K562 (cell line): ENCODE results near the gene TMEM114. TPM values are rescaled to one million over a fixed set of nuclear protein-coding genes. Genes with fewer than 3 reads are reported as not detected.

Experiments
- ATAC-seq: fragments of 200-7000 bp; cut with Tn5 transposase; 3 replicates; pipeline ENCODE4 v1.9.1; 2020; ENCODE audit warnings: moderate library complexity
- BruUV-seq: library from RNA; stranded (reverse); fragments of 400-500 nt; replicated peaks from 2 replicates; lab custom pipeline; 2021; lab: Mats Ljungman, UMichigan
- CTCF ChIA-PET: fragments of 300-600 bp; formaldehyde crosslinking; extraction: SDS; loops from one replicate; lab custom pipeline; 2021; ENCODE audit warnings: low intra/inter-chr PET ratio; lab: Yijun Ruan, JAX
- POLR2A ChIA-PET: fragments of 300-600, 350-650 bp; sonication (Branson Sonifier 250); formaldehyde crosslinking; extraction: SDS; loops from one replicate; lab custom pipeline; 2021; ENCODE audit warnings: antibody characterized with exemption, inconsistent platforms; lab: Yijun Ruan, JAX
- DNase-seq, 4 experiments: peaks; one replicate each; pipeline versions ENCODE4 v3.0.0 to v3.0.0-alpha.2; 2011 to 2018; ENCODE audit warnings: low spot score in 3 of 4, mixed read lengths in 3 of 4; ENCODE audit errors: extremely low read depth in 1 of 4
- FAIRE-seq: peaks from 2 replicates; lab custom pipeline; 2011; peaks lifted over from hg19 to GRCh38; lab: Jason Lieb, UNC
- H2AFZ ChIP-seq: 2 replicates; pipeline ENCODE4 v1.6.0; 2011; ENCODE audit warnings: low read depth, low read length, control low read depth, inconsistent platforms
- H3K27ac ChIP-seq: fragments of 200-600 bp; 3 replicates; pipeline ENCODE4 v1.8.0; 2011; ENCODE audit warnings: low read depth, mild to moderate bottlenecking, control low read depth, inconsistent platforms, low read length, moderate library complexity, mixed read lengths; ENCODE audit errors: extremely low read depth
- H3K27me3 ChIP-seq, 2 experiments: fragments of 300-600 bp in 1 of 2; 2 replicates in 1 of 2; 3 replicates in 1 of 2; pipeline versions ENCODE4 v1.6.0 to v1.8.0; 2011; ENCODE audit warnings: inconsistent platforms in 2 of 2, low read length in 2 of 2, mild to moderate bottlenecking in 1 of 2, mixed read lengths in 1 of 2, moderate library complexity in 1 of 2; ENCODE audit not compliant: control insufficient read depth in 2 of 2, insufficient read depth in 2 of 2
- H3K36me3 ChIP-seq: fragments of 300-600 bp; 3 replicates; pipeline ENCODE4 v1.8.0; 2011; ENCODE audit warnings: mild to moderate bottlenecking, low read length, inconsistent platforms; ENCODE audit not compliant: control insufficient read depth, insufficient read depth
- H3K4me1 ChIP-seq, 2 experiments: fragments of 200-600 bp in 1 of 2; replicated peaks in 1 of 2; 2 replicates in 1 of 2; 3 replicates in 1 of 2; pipeline versions ENCODE4 v1.5.1 to v1.8.0; 2011; ENCODE audit warnings: inconsistent platforms in 2 of 2, low read length in 2 of 2, mild to moderate bottlenecking in 1 of 2, mixed read lengths in 1 of 2, moderate library complexity in 1 of 2; ENCODE audit not compliant: control insufficient read depth in 2 of 2, insufficient read depth in 2 of 2
- H3K4me2 ChIP-seq: 2 replicates; pipeline ENCODE4 v1.6.1; 2011; ENCODE audit warnings: low read length, control low read depth, inconsistent platforms, mixed read lengths; ENCODE audit not compliant: insufficient read depth
- H3K4me3 ChIP-seq: fragments of 200-600 bp; sonication (generic), shearing (Covaris generic); 2 replicates; pipeline ENCODE4 v1.5.1; 2016; ENCODE audit warnings: control low read depth, inconsistent platforms
- H3K79me2 ChIP-seq: fragments of 200-600 bp; 3 replicates; pipeline ENCODE4 v1.8.0; 2011; ENCODE audit warnings: low read length, inconsistent platforms; ENCODE audit not compliant: control insufficient read depth, insufficient read depth
- H3K9ac ChIP-seq, 2 experiments: 2 replicates each; pipeline versions ENCODE4 v1.6.0 to v1.6.1; 2011; ENCODE audit warnings: low read depth in 2 of 2, low read length in 2 of 2, control low read depth in 1 of 2, inconsistent platforms in 1 of 2, mild to moderate bottlenecking in 1 of 2, mixed read lengths in 1 of 2; ENCODE audit not compliant: insufficient read depth in 1 of 2
- H3K9me1 ChIP-seq: one replicate; pipeline ENCODE4 v1.6.0; 2011; ENCODE audit warnings: inconsistent platforms, mild to moderate bottlenecking, low read length, moderate library complexity; ENCODE audit not compliant: control insufficient read depth, insufficient read depth
- H3K9me3 ChIP-seq: replicated peaks from 2 replicates; pipeline ENCODE4 v1.5.1; 2011; ENCODE audit warnings: low read depth, low read length, inconsistent platforms; ENCODE audit not compliant: control insufficient read depth, insufficient read depth
- H4K20me1 ChIP-seq: replicated peaks from 2 replicates; pipeline ENCODE4 v1.6.1; 2011; ENCODE audit warnings: low read length, inconsistent platforms, mixed read lengths; ENCODE audit not compliant: control insufficient read depth, insufficient read depth
- CC2D1A ChIP-seq: fragments of 450-650 bp; IDR thresholded peaks from 2 replicates; pipeline ENCODE4 v1.6.1; 2017; ENCODE audit warnings: mild to moderate bottlenecking
- FOXA3 ChIP-seq, 2 experiments: fragments of 450-650 bp in 1 of 2; sonication (generic) in 1 of 2; formaldehyde crosslinking; IDR thresholded peaks in 1 of 2; conservative IDR thresholded peaks in 1 of 2; 2 replicates each; pipeline versions ENCODE4 v1.4.0 to v1.8.0; 2020 to 2022; ENCODE audit warnings: mild to moderate bottlenecking in 2 of 2, missing genetic modification reagents in 1 of 2
- IRF2 ChIP-seq: sonication (generic); formaldehyde crosslinking; IDR thresholded peaks from 2 replicates; pipeline ENCODE4 v1.8.1; 2022; ENCODE audit warnings: mild to moderate bottlenecking, missing genetic modification reagents
- KAT8 ChIP-seq: fragments of 450-650 bp; IDR thresholded peaks from 2 replicates; pipeline ENCODE4 v1.6.1; 2016; ENCODE audit warnings: low read depth, mild to moderate bottlenecking
- NFE2 ChIP-seq: IDR thresholded peaks from 2 replicates; pipeline ENCODE4 v1.6.1; 2014; ENCODE audit warnings: antibody characterized with exemption, low read depth
- PHB ChIP-seq: fragments of 250-450 bp; sonication (Bioruptor Pico); IDR thresholded peaks from 2 replicates; pipeline ENCODE4 v1.5.0; 2021
- POLR2AphosphoS5 ChIP-seq: IDR thresholded peaks from 2 replicates; pipeline ENCODE4 v1.6.1; 2011; ENCODE audit warnings: mild to moderate bottlenecking, low read depth, low read length, moderate library complexity; ENCODE audit not compliant: control insufficient read depth, insufficient read depth
- WGBS: fragments of 100-300 bp; shearing (Covaris generic); methylation state at CpG from one replicate; pipeline ENCODE4 v1.1.6; 2016; ENCODE audit warnings: low coverage, mixed read lengths; ENCODE audit not compliant: insufficient coverage; ENCODE audit errors: missing lambda C conversion rate; 5-methylcytosine and 5-hydroxymethylcytosine counted together
- in situ Hi-C: fragments of 300-500 bp; cut with MboI; formaldehyde crosslinking; loops from 4 replicates; pipeline ENCODE4 v1.15.0; 2018; ENCODE audit warnings: inconsistent platforms, mixed read lengths
- intact Hi-C: fragments of 100-400 bp; cut with micrococcal nuclease; formaldehyde crosslinking; loops from 2 replicates; pipeline ENCODE4 v1.14.2; 2022
- polyA plus RNA-seq, 8 experiments: library from polyadenylated mRNA; depleted of rRNA in 4 of 8; stranded (reverse) in 5 of 8; unstranded in 3 of 8; fragments of >200 nt; fragmentation: Nextera tagmentation in 2 of 8; fragmentation: Illumina TruSeq in 1 of 8; extraction: Ambion mirVana in 2 of 8; extraction: Trizol in 1 of 8; gene quantifications; 2 replicates each; pipeline versions ENCODE4 v1.2.1 to v1.2.3, GENCODE V29; 2011 to 2014; ENCODE audit warnings: inconsistent platforms in 1 of 8, missing spikeins in 1 of 8
- total RNA-seq, 7 experiments: library from RNA; depleted of rRNA in 6 of 7; stranded (reverse); fragments of >200 nt in 6 of 7; fragmentation: Illumina TruSeq in 2 of 7; extraction: Trizol in 2 of 7; gene quantifications; 2 replicates each; pipeline versions ENCODE4 v1.2.1 to v1.2.3, GENCODE V29; 2011 to 2021; ENCODE audit warnings: low replicate concordance in 1 of 7
- TF ChIP-seq, protein P1 (sequence below): sonication (generic); formaldehyde crosslinking; IDR thresholded peaks from 2 replicates; pipeline ENCODE4 v1.8.1; 2023; ENCODE audit warnings: mild to moderate bottlenecking, missing genetic modification reagents

TMEM114 gene
- total and polyA plus RNA-seq, 9 of the 15 experiments (the other 6 are each of a cell fraction or from before 2014, with no cell fraction given) = not detected

DNA sequence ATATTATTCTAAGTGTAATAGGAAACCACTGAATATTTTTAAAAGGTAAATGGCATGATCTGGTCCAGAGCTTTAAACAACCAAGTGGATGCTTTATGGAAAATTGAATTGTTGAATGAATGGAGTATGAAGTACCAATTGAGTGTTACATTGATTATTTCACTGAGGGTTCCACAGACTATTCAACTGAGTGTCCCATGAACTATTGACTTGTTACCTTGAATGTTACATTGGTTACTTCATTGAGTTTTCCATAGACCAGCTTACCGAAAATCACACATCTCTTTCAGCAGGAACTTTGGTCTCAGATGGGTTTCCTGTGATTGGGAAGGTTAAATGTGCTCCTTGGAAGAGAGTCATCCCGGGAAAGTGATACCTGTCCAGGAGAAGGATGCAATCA, 56.8 kb downstream of the TMEM114 start:
- whole genome bisulfite sequencing = 0% methylated on average over 2 of the region's 2 CpGs
- in situ Hi-C loops (no loop called here), intact Hi-C loops (no loop called here)
- DNase-seq (no peak), ATAC-seq (no peak), FAIRE-seq (no peak)
- Histone ChIP-seq H3K4me3 (no peak overlapping the region), H3K9me3 (no peaks in the 10 kb centered on the region), H3K36me3 (no peaks in the 10 kb centered on the region), H2AFZ (no peak overlapping the region), H4K20me1 (no peaks in the 10 kb centered on the region), H3K27ac (no peak overlapping the region), H3K9me1 (no peaks in the 10 kb centered on the region), H3K4me1 (no peaks in the 10 kb centered on the region), H3K9ac (no peak overlapping the region), H3K27me3 (peaks cover 8 to 22% of the 10 kb centered on the region in 2 experiments), H3K79me2 (no peaks in the 10 kb centered on the region), H3K4me2 (no peak overlapping the region)
- CTCF ChIA-PET = no interaction called here
- TF ChIP-seq FOXA3 (CRISPR knock-in tag; conservative IDR thresholded peaks at IDR 0.05 in 1 of 2, IDR thresholded peaks at IDR 0.05 in 1 of 2) (no peak), NFE2 (no peak), CC2D1A (no peak)
- POLR2A ChIA-PET = interaction anchor here (0.6 kb wide), 1 partner anchor 1217 kb away, joined by 3 read pairs; no protein-coding TSS in a partner anchor
- no TSS peak for BruUV-seq

GRCh38 chr16:8530752-8531384, 59.4 kb downstream of the TMEM114 start:
- Histone ChIP-seq H3K4me3 (no peak overlapping the region), H3K9ac (no peak overlapping the region), H3K4me2 (no peak overlapping the region), H3K27ac (no peak overlapping the region), H2AFZ (no peak overlapping the region), H3K9me1 (no peaks in the 10 kb centered on the region), H3K9me3 (no peaks in the 10 kb centered on the region), H3K4me1 (no peaks in the 10 kb centered on the region), H3K36me3 (no peaks in the 10 kb centered on the region), H3K79me2 (no peaks in the 10 kb centered on the region), H4K20me1 (no peaks in the 10 kb centered on the region), H3K27me3 (peaks cover 12 to 23% of the 10 kb centered on the region in 2 experiments)
- ATAC-seq = no peak
- BruUV-seq = no TSS peak
- DNase-seq = no peak
- intact Hi-C loops = no loop called here
- ChIA-PET POLR2A (no interaction called here), CTCF (no interaction called here)
- TF ChIP-seq, protein P1, sequence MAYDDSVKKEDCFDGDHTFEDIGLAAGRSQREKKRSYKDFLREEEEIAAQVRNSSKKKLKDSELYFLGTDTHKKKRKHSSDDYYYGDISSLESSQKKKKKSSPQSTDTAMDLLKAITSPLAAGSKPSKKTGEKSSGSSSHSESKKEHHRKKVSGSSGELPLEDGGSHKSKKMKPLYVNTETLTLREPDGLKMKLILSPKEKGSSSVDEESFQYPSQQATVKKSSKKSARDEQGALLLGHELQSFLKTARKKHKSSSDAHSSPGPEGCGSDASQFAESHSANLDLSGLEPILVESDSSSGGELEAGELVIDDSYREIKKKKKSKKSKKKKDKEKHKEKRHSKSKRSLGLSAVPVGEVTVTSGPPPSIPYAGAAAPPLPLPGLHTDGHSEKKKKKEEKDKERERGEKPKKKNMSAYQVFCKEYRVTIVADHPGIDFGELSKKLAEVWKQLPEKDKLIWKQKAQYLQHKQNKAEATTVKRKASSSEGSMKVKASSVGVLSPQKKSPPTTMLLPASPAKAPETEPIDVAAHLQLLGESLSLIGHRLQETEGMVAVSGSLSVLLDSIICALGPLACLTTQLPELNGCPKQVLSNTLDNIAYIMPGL (CRISPR knock-in tag) = no peak
- TF ChIP-seq KAT8 (no peak), IRF2 (no peak), PHB (CRISPR knock-in tag) (no peak), POLR2AphosphoS5 (no peak)
- WGBS = 0% methylated on average over 4 of the region's 5 CpGs
- in situ Hi-C loops = no loop called here
- FAIRE-seq = no peak
